CD14-positive monocyte (primary cell): Measurements from ENCODE around the gene NDUFAF8. TPM values are rescaled to one million over a fixed set of nuclear protein-coding genes. Genes with fewer than 3 reads are reported as not detected.

Source experiments
- DNase-seq, 3 donors: peaks; one replicate each; pipeline ENCODE4 v3.0.0-alpha.2; 2011 to 2022
- H2AFZ ChIP-seq: 2 replicates; pipeline ENCODE4 v1.6.0; 2012; ENCODE audit warnings: mild to moderate bottlenecking, low read depth, low read length, inconsistent platforms; ENCODE audit not compliant: insufficient read depth, poor library complexity, severe bottlenecking
- H3K27ac ChIP-seq, 2 donors: 1 replicate in 1 of 2; 2 replicates in 1 of 2; pipeline ENCODE4 v1.5.1; 2012 to 2013; ENCODE audit warnings: low read length in 2 of 2, control low read depth in 1 of 2, inconsistent platforms in 1 of 2, low read depth in 1 of 2, mild to moderate bottlenecking in 1 of 2
- H3K27me3 ChIP-seq, 2 donors: one replicate each; pipeline versions ENCODE4 v1.6.0 to v1.6.1; 2011 to 2013; ENCODE audit warnings: low read length in 2 of 2; ENCODE audit not compliant: control insufficient read depth in 2 of 2, insufficient read depth in 2 of 2
- H3K36me3 ChIP-seq, 2 donors: replicated peaks in 1 of 2; 1 replicate in 1 of 2; 2 replicates in 1 of 2; pipeline versions ENCODE4 v1.5.1 to v1.6.1; 2012 to 2013; ENCODE audit warnings: low read length in 2 of 2, control low read depth in 1 of 2, inconsistent platforms in 1 of 2, mild to moderate bottlenecking in 1 of 2; ENCODE audit not compliant: insufficient read depth in 2 of 2, control insufficient read depth in 1 of 2
- H3K4me1 ChIP-seq, 2 donors: 1 replicate in 1 of 2; 2 replicates in 1 of 2; pipeline versions ENCODE4 v1.5.1 to v1.6.1; 2012 to 2013; ENCODE audit warnings: low read length in 2 of 2, control low read depth in 1 of 2, inconsistent platforms in 1 of 2, mild to moderate bottlenecking in 1 of 2, moderate library complexity in 1 of 2; ENCODE audit not compliant: insufficient read depth in 2 of 2, control insufficient read depth in 1 of 2
- H3K4me2 ChIP-seq: replicated peaks from 2 replicates; pipeline ENCODE3; 2012; ENCODE audit warnings: low read length, moderate library complexity, mild to moderate bottlenecking; ENCODE audit not compliant: poor library complexity, severe bottlenecking; ENCODE audit errors: extremely low read depth
- H3K4me3 ChIP-seq, 3 experiments: fragments of 200-600 bp in 1 of 3; sonication (generic) in 1 of 3; replicated peaks in 1 of 3; 1 replicate in 2 of 3; 2 replicates in 1 of 3; pipeline ENCODE4 v1.5.1; 2011 to 2013; ENCODE audit warnings: low read length in 3 of 3, mild to moderate bottlenecking in 3 of 3, control low read depth in 2 of 3, low read depth in 2 of 3, inconsistent platforms in 1 of 3, moderate library complexity in 1 of 3
- H3K79me2 ChIP-seq: 2 replicates; pipeline ENCODE4 v1.6.0; 2012; ENCODE audit warnings: mild to moderate bottlenecking, control low read depth, inconsistent platforms, low read length, moderate library complexity; ENCODE audit not compliant: insufficient read depth
- H3K9ac ChIP-seq: 2 replicates; pipeline ENCODE4 v1.6.0; 2017; ENCODE audit warnings: low read length, mild to moderate bottlenecking; ENCODE audit not compliant: insufficient read depth, poor library complexity, severe bottlenecking
- H3K9me3 ChIP-seq, 2 donors: replicated peaks in 1 of 2; 1 replicate in 1 of 2; 2 replicates in 1 of 2; pipeline versions ENCODE4 v1.5.1 to v1.6.1; 2012 to 2013; ENCODE audit warnings: low read length in 2 of 2, control low read depth in 1 of 2; ENCODE audit not compliant: control insufficient read depth in 1 of 2, insufficient read depth in 1 of 2
- H4K20me1 ChIP-seq: 2 replicates; pipeline ENCODE4 v1.6.0; 2012; ENCODE audit warnings: mild to moderate bottlenecking, low read length, control low read depth, moderate library complexity; ENCODE audit not compliant: insufficient read depth
- H3K27ac Mint-ChIP-seq, 7 donors: one replicate each; pipeline ENCODE4 v1.8.0; 2020; ENCODE audit warnings: mild to moderate bottlenecking in 7 of 7, mixed read lengths in 7 of 7, moderate library complexity in 6 of 7, inconsistent platforms in 2 of 7
- H3K27me3 Mint-ChIP-seq, 3 donors: one replicate each; pipeline ENCODE4 v1.8.0; 2021 to 2022; ENCODE audit warnings: low read depth in 3 of 3, mild to moderate bottlenecking in 3 of 3, mixed read lengths in 3 of 3, moderate library complexity in 3 of 3, inconsistent platforms in 1 of 3
- H3K36me3 Mint-ChIP-seq, 2 donors: one replicate each; pipeline ENCODE4 v1.8.0; 2020; ENCODE audit warnings: mixed read lengths in 2 of 2, inconsistent platforms in 1 of 2, mild to moderate bottlenecking in 1 of 2
- H3K4me1 Mint-ChIP-seq: one replicate; pipeline ENCODE4 v1.8.0; 2020; ENCODE audit warnings: mild to moderate bottlenecking, mixed read lengths
- H3K4me3 Mint-ChIP-seq, 2 donors: one replicate each; pipeline ENCODE4 v1.8.0; 2020; ENCODE audit warnings: mild to moderate bottlenecking in 2 of 2, mixed read lengths in 2 of 2, moderate library complexity in 1 of 2
- H3K9me3 Mint-ChIP-seq, 7 donors: one replicate each; pipeline ENCODE4 v1.8.0; 2020 to 2022; ENCODE audit warnings: mixed read lengths in 7 of 7, mild to moderate bottlenecking in 6 of 7, moderate library complexity in 6 of 7, inconsistent platforms in 2 of 7
- CTCF ChIP-seq: fragments of 200-600 bp; IDR thresholded peaks from one replicate; pipeline ENCODE4 v1.8.0; 2022; ENCODE audit warnings: antibody characterized with exemption, mild to moderate bottlenecking
- WGBS: methylation state at CpG from one replicate; pipeline ENCODE4 v1.1.5; 2013; ENCODE audit warnings: missing lambda C conversion rate; ENCODE audit not compliant: insufficient coverage; 5-methylcytosine and 5-hydroxymethylcytosine counted together
- intact Hi-C, 2 donors: fragments of 100-400 bp; cut with micrococcal nuclease; formaldehyde crosslinking; loops; one replicate each; pipeline versions ENCODE4 v1.15.0 to v1.15.1; 2023
- polyA plus RNA-seq, 3 donors: library from polyadenylated mRNA; depleted of rRNA in 1 of 3; unstranded in 2 of 3; stranded (reverse) in 1 of 3; fragments of 300-500 nt in 2 of 3; fragments of >200 nt in 1 of 3; fragmentation: Illumina TruSeq in 2 of 3; gene quantifications; 1 replicate in 2 of 3; 2 replicates in 1 of 3; pipeline ENCODE4 v1.2.3, GENCODE V29; 2012 to 2021

Gene NDUFAF8
- polyA plus RNA-seq, 3 donors, result 27.0 to 61.3 (median 41.0) TPM

- Mint-ChIP-seq H3K27me3 (no peaks in the 10 kb centered on the region), H3K36me3 (peaks cover 18 to 33% of the 10 kb centered on the region in 2 donors), H3K4me1 (peaks cover 2% of the 10 kb centered on the region), H3K4me3 (peak overlapping the region in 1 of 2 donors; percentile 48), H3K27ac (no peak overlapping the region), H3K9me3 (no peaks in the 10 kb centered on the region)
- intact Hi-C loops, result loop anchor here (1.0 to 2.0 kb wide), 2 partner anchors 58 to 59 kb away; no protein-coding TSS in a partner anchor
- 74% methylated on average over 15 of the region's 27 CpGs for WGBS
- H3K79me2 ChIP-seq, result no peaks in the 10 kb centered on the region
- no peaks in the 10 kb centered on the region for H4K20me1 ChIP-seq
- H3K4me2 ChIP-seq, result no peak overlapping the region
- peak overlapping the region; percentile 60 for H2AFZ ChIP-seq
- H3K4me3 ChIP-seq, result no peak overlapping the region
- peaks cover 4 to 16% of the 10 kb centered on the region in 2 donors for H3K36me3 ChIP-seq
- H3K27me3 ChIP-seq, result no peaks in the 10 kb centered on the region
- TF ChIP-seq CTCF, result peak; percentile 83
- peaks cover 2 to 4% of the 10 kb centered on the region in 2 donors for H3K4me1 ChIP-seq
- no peaks in the 10 kb centered on the region for H3K9me3 ChIP-seq
- H3K9ac ChIP-seq, result no peak overlapping the region
- peak; percentile 70 to 82 (median 75) for DNase-seq
- no peak overlapping the region for H3K27ac ChIP-seq
These were observed 38.2 kb upstream of the NDUFAF8 start for GRCh38 chr17:81200695-81201580.

GRCh38 chr17:81202318-81202717 is 36.8 kb upstream of the NDUFAF8 start:
- Mint-ChIP-seq H3K9me3 (no peaks in the 10 kb centered on the region), H3K27ac (no peak overlapping the region), H3K36me3 (peaks cover 25 to 35% of the 10 kb centered on the region in 2 donors), H3K4me3 (no peak overlapping the region), H3K27me3 (no peaks in the 10 kb centered on the region), H3K4me1 (peaks cover 2% of the 10 kb centered on the region)
- H3K36me3 ChIP-seq, result peaks cover 4 to 16% of the 10 kb centered on the region in 2 donors
- no peak overlapping the region for H3K4me3 ChIP-seq
- WGBS, result 96% methylated on average over 10 of the region's 10 CpGs
- peaks cover 2 to 4% of the 10 kb centered on the region in 2 donors for H3K4me1 ChIP-seq
- no peak for DNase-seq
- no peak for TF ChIP-seq CTCF
- intact Hi-C loops, result no loop called here
- no peak overlapping the region for H2AFZ ChIP-seq
- no peak overlapping the region for H3K4me2 ChIP-seq
- H3K27ac ChIP-seq, result no peak overlapping the region
- H3K9me3 ChIP-seq, result no peaks in the 10 kb centered on the region
- no peaks in the 10 kb centered on the region for H3K79me2 ChIP-seq
- no peaks in the 10 kb centered on the region for H3K27me3 ChIP-seq
- no peaks in the 10 kb centered on the region for H4K20me1 ChIP-seq
- H3K9ac ChIP-seq, result no peak overlapping the region
